A549 (cell line): ENCODE measurements around the gene PHF10.
"Not testable (repeated sequence)": the region's sequence is repeated elsewhere in the genome, so short reads cannot be mapped to it uniquely, and the experiment has no call there.

Experiments
- EP300 ChIP-seq, 2 experiments: fragments of >200 bp; sonication (Bioruptor Twin); formaldehyde crosslinking; IDR thresholded peaks; 2 replicates in 1 of 2; 3 replicates in 1 of 2; pipeline ENCODE4 v1.6.1; 2016 to 2017
- MAFK ChIP-seq: fragments of 450-650 bp; IDR thresholded peaks from 2 replicates; pipeline ENCODE4 v1.6.1; 2014; ENCODE audit not compliant: partially characterized antibody
- MAZ ChIP-seq: fragments of 150-350 bp; IDR thresholded peaks from 2 replicates; pipeline ENCODE4 v1.6.1; 2014; ENCODE audit warnings: antibody characterized with exemption, low read depth, low read length, borderline replicate concordance
- POLR2A ChIP-seq: IDR thresholded peaks from 2 replicates; pipeline ENCODE4 v1.6.1; 2012; ENCODE audit warnings: mild to moderate bottlenecking, low read length
- RCOR1 ChIP-seq: fragments of 150-350 bp; IDR thresholded peaks from 2 replicates; pipeline ENCODE4 v1.6.1; 2014; ENCODE audit warnings: antibody characterized with exemption, low read length, low read depth
- TF ChIP-seq, protein P1 (sequence below): fragments of >200 bp; sonication (Bioruptor Twin); formaldehyde crosslinking; IDR thresholded peaks from 3 replicates; pipeline ENCODE4 v1.5.1; 2016

DNA sequence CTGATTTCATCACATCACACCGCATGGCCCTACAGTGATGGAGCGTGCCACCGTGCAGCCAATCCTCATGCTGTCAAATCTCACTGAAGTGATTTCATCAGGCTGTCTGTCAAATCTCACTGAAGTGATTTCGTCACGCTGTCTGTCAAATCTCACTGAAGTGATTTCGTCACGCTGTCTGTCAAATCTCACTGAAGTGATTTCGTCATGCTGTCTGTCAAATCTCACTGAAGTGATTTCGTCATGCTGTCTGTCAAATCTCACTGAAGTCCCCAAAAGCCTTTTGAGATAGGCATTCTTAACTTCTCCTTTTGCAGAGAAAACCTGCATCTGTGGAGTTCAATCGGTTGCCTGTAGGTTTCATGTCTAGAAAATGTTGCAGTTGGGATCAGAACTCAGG lies 41.5 kb upstream of the PHF10 start:
- not testable (repeated sequence) for TF ChIP-seq RCOR1; EP300 (IDR thresholded peaks at IDR 0.05); MAFK; POLR2A; MAZ
- TF ChIP-seq, protein P1, sequence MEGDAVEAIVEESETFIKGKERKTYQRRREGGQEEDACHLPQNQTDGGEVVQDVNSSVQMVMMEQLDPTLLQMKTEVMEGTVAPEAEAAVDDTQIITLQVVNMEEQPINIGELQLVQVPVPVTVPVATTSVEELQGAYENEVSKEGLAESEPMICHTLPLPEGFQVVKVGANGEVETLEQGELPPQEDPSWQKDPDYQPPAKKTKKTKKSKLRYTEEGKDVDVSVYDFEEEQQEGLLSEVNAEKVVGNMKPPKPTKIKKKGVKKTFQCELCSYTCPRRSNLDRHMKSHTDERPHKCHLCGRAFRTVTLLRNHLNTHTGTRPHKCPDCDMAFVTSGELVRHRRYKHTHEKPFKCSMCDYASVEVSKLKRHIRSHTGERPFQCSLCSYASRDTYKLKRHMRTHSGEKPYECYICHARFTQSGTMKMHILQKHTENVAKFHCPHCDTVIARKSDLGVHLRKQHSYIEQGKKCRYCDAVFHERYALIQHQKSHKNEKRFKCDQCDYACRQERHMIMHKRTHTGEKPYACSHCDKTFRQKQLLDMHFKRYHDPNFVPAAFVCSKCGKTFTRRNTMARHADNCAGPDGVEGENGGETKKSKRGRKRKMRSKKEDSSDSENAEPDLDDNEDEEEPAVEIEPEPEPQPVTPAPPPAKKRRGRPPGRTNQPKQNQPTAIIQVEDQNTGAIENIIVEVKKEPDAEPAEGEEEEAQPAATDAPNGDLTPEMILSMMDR: not testable (repeated sequence)
